ENCODE data around the gene HTR3A. TPM values are rescaled to one million over a fixed set of nuclear protein-coding genes. Genes with fewer than 3 reads are reported as not detected.
"Not testable (repeated sequence)": the region's sequence is repeated elsewhere in the genome, so short reads cannot be mapped to it uniquely, and the experiment has no call there.

The HTR3A gene
- not detected for total RNA-seq

- no peak for DNase-seq (ENCODE audit: low spot score)
Measured at GRCh38 chr11:113974741-113975470, at the start of gene HTR3A. Gene HTR3A (plus strand): TSS chr11:113975108. CDS start chr11:113975326, 218 bp downstream.

- no peak for DNase-seq (ENCODE audit: low spot score)
Measured at GRCh38 chr11:113926273-113927197, 48.4 kb upstream of the HTR3A start.

GRCh38 chr11:113928311-113928710, 46.6 kb upstream of the HTR3A start:
- no peak for DNase-seq (ENCODE audit: low spot score)

- DNase-seq (ENCODE audit: low spot score) = no peak
Measured at GRCh38 chr11:113932788-113933187, 42.1 kb upstream of the HTR3A start.

- DNase-seq (ENCODE audit: low spot score) = not testable (repeated sequence)
Measured at GRCh38 chr11:113934193-113934592, 40.7 kb upstream of the HTR3A start.

GRCh38 chr11:113934761-113935160, 40.1 kb upstream of the HTR3A start:
- no peak for DNase-seq (ENCODE audit: low spot score)

GRCh38 chr11:113935858-113936257, 39.0 kb upstream of the HTR3A start:
- DNase-seq (ENCODE audit: low spot score) = no peak

- no peak for DNase-seq (ENCODE audit: low spot score)
Measured at GRCh38 chr11:113937918-113938317, 37.0 kb upstream of the HTR3A start.

GRCh38 chr11:113942256-113942655, 32.7 kb upstream of the HTR3A start:
- no peak for DNase-seq (ENCODE audit: low spot score)

- DNase-seq (ENCODE audit: low spot score) = not testable (repeated sequence)
Measured at GRCh38 chr11:113946162-113946561, 28.7 kb upstream of the HTR3A start.

GRCh38 chr11:113947994-113948393, 26.9 kb upstream of the HTR3A start:
- DNase-seq (ENCODE audit: low spot score) = no peak

GRCh38 chr11:113949891-113950290, 25.0 kb upstream of the HTR3A start:
- DNase-seq (ENCODE audit: low spot score) = no peak

- DNase-seq (ENCODE audit: low spot score) = no peak
Measured at GRCh38 chr11:113951537-113951936, 23.4 kb upstream of the HTR3A start.

- DNase-seq (ENCODE audit: low spot score) = no peak
Measured at GRCh38 chr11:113952070-113952469, 22.8 kb upstream of the HTR3A start.

- no peak for DNase-seq (ENCODE audit: low spot score)
Measured at GRCh38 chr11:113952588-113952987, 22.3 kb upstream of the HTR3A start.

- DNase-seq (ENCODE audit: low spot score) = no peak
Measured at GRCh38 chr11:113954235-113954634, 20.7 kb upstream of the HTR3A start.

GRCh38 chr11:113956986-113957385, 17.9 kb upstream of the HTR3A start:
- DNase-seq (ENCODE audit: low spot score) = no peak

GRCh38 chr11:113960702-113961330, 14.1 kb upstream of the HTR3A start:
- no peak for DNase-seq (ENCODE audit: low spot score)

- DNase-seq (ENCODE audit: low spot score) = no peak
Measured at GRCh38 chr11:113967361-113967760, 7.5 kb upstream of the HTR3A start.

GRCh38 chr11:113971506-113972195, 3.3 kb upstream of the HTR3A start:
- no peak for DNase-seq (ENCODE audit: low spot score)

- no peak for DNase-seq (ENCODE audit: low spot score)
Measured at GRCh38 chr11:113977071-113977490, 2.2 kb downstream of the HTR3A start.

GRCh38 chr11:113977701-113978100, 2.8 kb downstream of the HTR3A start:
- no peak for DNase-seq (ENCODE audit: low spot score)

Data from ureter (tissue), 1 donor.